OCI-LY3 (cell line): ENCODE measurements around the gene XPO6.

ENCODE experiments used
- H2AFZ ChIP-seq: fragments of 200-600, 300-600 bp; shearing (Covaris generic); 2 replicates; pipeline ENCODE4 v1.6.0; 2014; ENCODE audit warnings: antibody characterized with exemption, low read depth, low read length
- H3K27ac ChIP-seq: fragments of 200-600, 300-600 bp; sonication (generic); 2 replicates; pipeline ENCODE4 v1.5.1; 2014; ENCODE audit warnings: mild to moderate bottlenecking, low read length, moderate library complexity, mixed read lengths
- H3K27me3 ChIP-seq: fragments of 200-600, 300-600 bp; sonication (generic); 2 replicates; pipeline ENCODE4 v1.6.1; 2014; ENCODE audit warnings: low read depth, low read length, mixed read lengths
- H3K36me3 ChIP-seq: fragments of 200-600, 300-600 bp; sonication (generic); replicated peaks from 2 replicates; pipeline ENCODE3; 2014; ENCODE audit warnings: low read depth, low read length, mixed read lengths
- H3K4me1 ChIP-seq: fragments of 300-600, 200-600 bp; sonication (generic); 2 replicates; pipeline ENCODE4 v1.6.1; 2014; ENCODE audit warnings: low read length, mixed read lengths
- H3K4me2 ChIP-seq: fragments of 200-600, 300-600 bp; sonication (generic); 2 replicates; pipeline ENCODE4 v1.6.1; 2014; ENCODE audit warnings: low read length, mixed read lengths
- H3K4me3 ChIP-seq: fragments of 300-600, 200-600 bp; sonication (generic); 2 replicates; pipeline ENCODE4 v1.5.1; 2014; ENCODE audit warnings: antibody characterized with exemption, mild to moderate bottlenecking, low read length, moderate library complexity
- H3K79me2 ChIP-seq: fragments of 300-600, 200-600 bp; shearing (Covaris generic); 2 replicates; pipeline ENCODE4 v1.6.1; 2014; ENCODE audit warnings: mild to moderate bottlenecking, low read length, mixed read lengths
- H3K9ac ChIP-seq: fragments of 300-600, 200-600 bp; shearing (Covaris generic); 2 replicates; pipeline ENCODE4 v1.6.0; 2014; ENCODE audit warnings: mild to moderate bottlenecking, low read length, moderate library complexity
- H3K9me3 ChIP-seq: fragments of 200-600, 300-600 bp; shearing (Covaris generic); 2 replicates; pipeline ENCODE4 v1.6.1; 2014; ENCODE audit warnings: low read length, mixed read lengths; ENCODE audit not compliant: insufficient read depth
- H4K20me1 ChIP-seq: fragments of 200-600, 300-600 bp; sonication (generic); 2 replicates; pipeline ENCODE4 v1.6.1; 2016; ENCODE audit warnings: low read length, mixed read lengths; ENCODE audit not compliant: insufficient read depth
- EZH2phosphoT487 ChIP-seq: fragments of 200-600 bp; shearing (Covaris generic); IDR thresholded peaks from 2 replicates; pipeline ENCODE4 v1.6.1; 2018; ENCODE audit warnings: antibody characterized with exemption, mixed run types, low read depth
- TF ChIP-seq, protein P1 (sequence below): fragments of 200-600, 300-600 bp; sonication (generic); IDR thresholded peaks from 2 replicates; pipeline ENCODE4 v1.5.1; 2014; ENCODE audit warnings: antibody characterized with exemption, low read length, low read depth

Gene XPO6

DNA sequence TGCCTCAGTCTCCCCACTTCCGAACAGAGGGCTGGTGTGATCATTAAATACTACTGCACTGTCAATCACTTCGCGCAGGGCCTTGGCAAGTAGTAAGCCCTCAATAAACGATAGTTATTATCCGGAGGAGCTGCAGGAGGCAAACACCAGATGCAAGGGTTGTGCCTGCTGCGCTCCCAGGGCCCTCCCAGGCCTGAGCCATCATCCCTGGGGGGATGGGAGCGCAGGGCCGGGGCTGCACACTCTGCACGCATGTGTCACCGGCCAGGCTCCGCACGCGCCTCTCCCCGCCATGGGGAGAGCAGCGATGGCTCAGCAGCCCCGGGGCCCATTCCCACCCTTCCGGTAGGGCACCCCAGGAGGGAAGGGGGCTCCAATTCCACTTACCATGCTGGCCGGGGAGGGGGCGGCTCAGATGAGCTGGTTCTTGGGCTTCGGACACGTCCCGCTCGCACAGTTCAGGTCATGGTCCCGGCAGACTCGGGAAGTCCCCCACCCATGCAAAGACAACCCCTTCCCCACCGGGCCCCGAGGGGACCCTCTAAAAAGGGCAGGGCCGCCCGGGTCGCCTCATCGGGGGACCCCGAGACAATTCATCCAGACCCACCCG is 681 bp downstream of the XPO6 start:
- no peaks in the 10 kb centered on the region for H3K9me3 ChIP-seq
- H3K4me2 ChIP-seq = peak overlapping the region; percentile 97
- peaks cover 22% of the 10 kb centered on the region for H3K4me1 ChIP-seq
- peak overlapping the region; percentile 73 for H3K27ac ChIP-seq
- peak overlapping the region; percentile 99 for H3K4me3 ChIP-seq
- H3K27me3 ChIP-seq = no peaks in the 10 kb centered on the region
- peaks cover 38% of the 10 kb centered on the region for H4K20me1 ChIP-seq
- TF ChIP-seq EZH2phosphoT487 = no peak
- TF ChIP-seq, protein P1, sequence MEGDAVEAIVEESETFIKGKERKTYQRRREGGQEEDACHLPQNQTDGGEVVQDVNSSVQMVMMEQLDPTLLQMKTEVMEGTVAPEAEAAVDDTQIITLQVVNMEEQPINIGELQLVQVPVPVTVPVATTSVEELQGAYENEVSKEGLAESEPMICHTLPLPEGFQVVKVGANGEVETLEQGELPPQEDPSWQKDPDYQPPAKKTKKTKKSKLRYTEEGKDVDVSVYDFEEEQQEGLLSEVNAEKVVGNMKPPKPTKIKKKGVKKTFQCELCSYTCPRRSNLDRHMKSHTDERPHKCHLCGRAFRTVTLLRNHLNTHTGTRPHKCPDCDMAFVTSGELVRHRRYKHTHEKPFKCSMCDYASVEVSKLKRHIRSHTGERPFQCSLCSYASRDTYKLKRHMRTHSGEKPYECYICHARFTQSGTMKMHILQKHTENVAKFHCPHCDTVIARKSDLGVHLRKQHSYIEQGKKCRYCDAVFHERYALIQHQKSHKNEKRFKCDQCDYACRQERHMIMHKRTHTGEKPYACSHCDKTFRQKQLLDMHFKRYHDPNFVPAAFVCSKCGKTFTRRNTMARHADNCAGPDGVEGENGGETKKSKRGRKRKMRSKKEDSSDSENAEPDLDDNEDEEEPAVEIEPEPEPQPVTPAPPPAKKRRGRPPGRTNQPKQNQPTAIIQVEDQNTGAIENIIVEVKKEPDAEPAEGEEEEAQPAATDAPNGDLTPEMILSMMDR = no peak
- H3K79me2 ChIP-seq = peaks cover 57% of the 10 kb centered on the region
- H2AFZ ChIP-seq = no peak overlapping the region
- peaks cover 37% of the 10 kb centered on the region for H3K36me3 ChIP-seq
- H3K9ac ChIP-seq = peak overlapping the region; percentile 95

DNA sequence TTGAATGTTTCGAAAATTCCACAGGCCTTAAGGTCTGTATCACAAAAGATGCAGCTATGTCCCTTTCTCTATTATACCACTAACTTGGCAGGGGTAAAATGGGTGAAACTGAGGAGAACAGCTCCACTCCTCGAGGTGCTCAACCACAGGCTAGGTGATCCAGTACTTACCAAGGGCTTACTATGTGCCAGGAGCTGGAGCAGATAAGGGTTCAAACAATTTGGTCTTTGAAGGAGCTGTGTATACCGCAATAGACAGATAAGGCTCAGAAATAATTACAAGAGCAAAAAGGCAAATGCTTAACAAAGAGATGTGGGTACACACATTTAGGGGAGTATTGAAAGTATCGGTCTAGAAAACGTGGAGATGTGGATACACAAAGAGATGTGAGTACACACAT is 1.5 kb downstream of the XPO6 start:
- Histone ChIP-seq H3K9me3 (no peaks in the 10 kb centered on the region), H3K4me3 (peak overlapping the region; percentile 99), H2AFZ (no peak overlapping the region), H3K4me2 (peak overlapping the region; percentile 97), H4K20me1 (peaks cover 44% of the 10 kb centered on the region), H3K27ac (peak overlapping the region; percentile 73), H3K36me3 (peaks cover 43% of the 10 kb centered on the region), H3K4me1 (peaks cover 22% of the 10 kb centered on the region), H3K27me3 (no peaks in the 10 kb centered on the region), H3K79me2 (peaks cover 65% of the 10 kb centered on the region), H3K9ac (peak overlapping the region; percentile 95)
- no peak for TF ChIP-seq EZH2phosphoT487
- TF ChIP-seq, protein P1 = no peak

DNA sequence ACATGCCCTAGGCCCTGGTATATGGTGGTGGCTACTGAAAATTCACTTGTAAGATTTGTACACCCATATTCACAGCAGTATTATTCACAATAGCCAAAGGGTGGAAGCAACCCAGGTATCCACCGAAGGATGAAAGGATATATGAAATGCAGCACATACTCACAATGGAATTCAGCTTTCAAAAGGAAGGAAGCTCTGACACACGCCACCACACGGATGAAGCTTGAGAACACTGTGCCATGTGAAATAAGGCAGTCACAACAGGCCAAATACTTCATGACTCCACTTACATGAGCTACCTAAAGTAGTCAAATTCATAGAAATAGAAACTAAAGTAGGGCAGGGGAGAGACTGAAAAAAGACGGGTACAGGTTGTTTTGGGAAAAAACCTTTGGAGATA is 2.9 kb downstream of the XPO6 start:
- Histone ChIP-seq H3K9me3 (no peaks in the 10 kb centered on the region), H4K20me1 (peaks cover 57% of the 10 kb centered on the region), H3K79me2 (peaks cover 79% of the 10 kb centered on the region), H3K4me3 (no peak overlapping the region), H3K36me3 (peaks cover 56% of the 10 kb centered on the region), H3K27ac (no peak overlapping the region), H3K9ac (no peak overlapping the region), H3K4me1 (peaks cover 28% of the 10 kb centered on the region), H2AFZ (no peak overlapping the region), H3K27me3 (no peaks in the 10 kb centered on the region), H3K4me2 (no peak overlapping the region)
- TF ChIP-seq, protein P1 = no peak
- no peak for TF ChIP-seq EZH2phosphoT487

DNA sequence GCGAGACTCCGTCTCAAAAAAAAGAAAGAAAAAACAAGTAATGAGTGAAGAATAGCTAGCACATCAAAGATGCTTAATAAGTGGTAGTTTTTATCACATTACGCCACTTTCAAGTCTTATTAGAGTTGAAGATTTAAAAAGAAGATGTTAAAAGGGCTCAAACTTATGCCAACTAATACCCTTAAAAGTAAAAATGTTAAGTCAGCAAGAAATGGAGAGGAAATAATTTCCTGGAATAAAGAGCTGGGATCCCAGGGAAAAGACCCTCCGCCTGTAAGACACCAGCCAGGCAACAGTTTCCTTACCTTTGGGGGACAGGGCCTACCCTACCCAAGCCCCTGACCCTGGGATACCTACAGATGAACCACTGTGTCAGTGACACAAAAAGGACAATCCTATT is 3.6 kb downstream of the XPO6 start:
- H3K36me3 ChIP-seq = peaks cover 63% of the 10 kb centered on the region
- H3K27ac ChIP-seq = no peak overlapping the region
- H3K27me3 ChIP-seq = no peaks in the 10 kb centered on the region
- H3K4me3 ChIP-seq = no peak overlapping the region
- H3K9ac ChIP-seq = no peak overlapping the region
- TF ChIP-seq, protein P1 = no peak
- no peak for TF ChIP-seq EZH2phosphoT487
- no peak overlapping the region for H3K4me2 ChIP-seq
- H2AFZ ChIP-seq = no peak overlapping the region
- H3K4me1 ChIP-seq = peaks cover 35% of the 10 kb centered on the region
- H4K20me1 ChIP-seq = peaks cover 64% of the 10 kb centered on the region
- H3K9me3 ChIP-seq = no peaks in the 10 kb centered on the region
- H3K79me2 ChIP-seq = peaks cover 86% of the 10 kb centered on the region
